ENCODE results near the gene ILKAP.

Gene ILKAP

DNA sequence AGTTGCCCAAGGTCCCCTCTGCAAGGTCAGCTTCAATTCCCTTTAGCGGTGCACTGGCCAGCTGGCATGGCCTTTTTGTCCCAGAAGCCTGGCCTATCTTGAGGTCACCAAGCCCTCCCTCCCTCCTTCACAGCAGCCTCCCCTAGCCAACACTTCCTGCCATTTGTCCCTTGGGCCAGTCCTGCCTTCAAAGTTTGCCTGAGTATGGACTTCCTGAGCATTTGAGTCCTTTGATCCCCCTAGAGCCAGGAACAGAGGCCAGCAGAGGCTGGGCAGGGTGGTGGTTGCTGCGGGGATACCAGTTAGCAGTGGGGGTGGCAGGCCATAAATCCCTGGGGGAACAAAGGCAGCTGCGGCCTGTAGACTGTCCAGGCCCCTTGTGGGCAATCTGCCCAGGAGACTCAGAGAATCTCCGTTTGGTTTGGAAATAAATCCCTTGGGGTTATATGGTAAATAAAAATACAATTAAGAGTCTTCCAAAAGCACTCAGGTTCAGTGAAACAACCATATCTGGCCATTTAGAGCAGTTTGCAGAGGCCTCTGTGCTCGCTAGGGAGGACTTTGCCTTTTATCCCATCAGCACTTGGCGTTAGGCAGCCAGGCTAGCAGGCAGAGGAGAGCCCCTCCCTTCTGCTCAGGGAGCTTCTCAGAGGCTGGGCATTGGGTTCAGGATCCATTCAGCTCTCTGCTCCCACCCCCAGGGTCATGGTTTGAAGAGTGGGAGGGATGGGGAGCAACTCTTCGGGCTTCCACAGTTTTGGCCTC lies 39.4 kb upstream of the ILKAP start:
- peaks cover 9% of the 10 kb centered on the region for H3K4me1 ChIP-seq (ENCODE audit: low read length)
- H3K9ac ChIP-seq (ENCODE audit: low read length): no peak overlapping the region
- peaks cover 14% of the 10 kb centered on the region; the same call in 1 of the 2 replicates for H3F3A ChIP-seq (ENCODE audit: insufficient read depth, low read length)
- H3K9me3 ChIP-seq (replicated peaks; ENCODE audit: insufficient read depth, low read length): no peaks in the 10 kb centered on the region
- no peak overlapping the region for H3K27ac ChIP-seq (ENCODE audit: low read length)
- H3K4me3 ChIP-seq (ENCODE audit: low read length): no peak overlapping the region
- H3K9me2 ChIP-seq (replicated peaks; ENCODE audit: insufficient read depth, low read length): no peaks in the 10 kb centered on the region
- peaks cover 7% of the 10 kb centered on the region; the same call in 1 of the 2 replicates for H3K79me2 ChIP-seq (ENCODE audit: low read length)
- no peaks in the 10 kb centered on the region for H3K36me3 ChIP-seq (replicated peaks; ENCODE audit: insufficient read depth, low read length)
- no peak overlapping the region for H3K4me2 ChIP-seq (ENCODE audit: low read depth, low read length)
- no peak overlapping the region for H2AFZ ChIP-seq (ENCODE audit: low read length)
- TF ChIP-seq EZH2phosphoT487 (IDR thresholded peaks at IDR 0.05; ENCODE audit: low read length): no peak
- no peak for TF ChIP-seq EZH2 (optimal IDR thresholded peaks at IDR 0.05; ENCODE audit: low read depth, low read length)
- TF ChIP-seq, protein P1, sequence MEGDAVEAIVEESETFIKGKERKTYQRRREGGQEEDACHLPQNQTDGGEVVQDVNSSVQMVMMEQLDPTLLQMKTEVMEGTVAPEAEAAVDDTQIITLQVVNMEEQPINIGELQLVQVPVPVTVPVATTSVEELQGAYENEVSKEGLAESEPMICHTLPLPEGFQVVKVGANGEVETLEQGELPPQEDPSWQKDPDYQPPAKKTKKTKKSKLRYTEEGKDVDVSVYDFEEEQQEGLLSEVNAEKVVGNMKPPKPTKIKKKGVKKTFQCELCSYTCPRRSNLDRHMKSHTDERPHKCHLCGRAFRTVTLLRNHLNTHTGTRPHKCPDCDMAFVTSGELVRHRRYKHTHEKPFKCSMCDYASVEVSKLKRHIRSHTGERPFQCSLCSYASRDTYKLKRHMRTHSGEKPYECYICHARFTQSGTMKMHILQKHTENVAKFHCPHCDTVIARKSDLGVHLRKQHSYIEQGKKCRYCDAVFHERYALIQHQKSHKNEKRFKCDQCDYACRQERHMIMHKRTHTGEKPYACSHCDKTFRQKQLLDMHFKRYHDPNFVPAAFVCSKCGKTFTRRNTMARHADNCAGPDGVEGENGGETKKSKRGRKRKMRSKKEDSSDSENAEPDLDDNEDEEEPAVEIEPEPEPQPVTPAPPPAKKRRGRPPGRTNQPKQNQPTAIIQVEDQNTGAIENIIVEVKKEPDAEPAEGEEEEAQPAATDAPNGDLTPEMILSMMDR (IDR thresholded peaks at IDR 0.05; ENCODE audit: low read length): no peak
- no peak for DNase-seq
- no peaks in the 10 kb centered on the region for H4K20me1 ChIP-seq (ENCODE audit: insufficient read depth, low read length)
- no peaks in the 10 kb centered on the region for H3K27me3 ChIP-seq (replicated peaks; ENCODE audit: insufficient read depth, low read length)

DNA sequence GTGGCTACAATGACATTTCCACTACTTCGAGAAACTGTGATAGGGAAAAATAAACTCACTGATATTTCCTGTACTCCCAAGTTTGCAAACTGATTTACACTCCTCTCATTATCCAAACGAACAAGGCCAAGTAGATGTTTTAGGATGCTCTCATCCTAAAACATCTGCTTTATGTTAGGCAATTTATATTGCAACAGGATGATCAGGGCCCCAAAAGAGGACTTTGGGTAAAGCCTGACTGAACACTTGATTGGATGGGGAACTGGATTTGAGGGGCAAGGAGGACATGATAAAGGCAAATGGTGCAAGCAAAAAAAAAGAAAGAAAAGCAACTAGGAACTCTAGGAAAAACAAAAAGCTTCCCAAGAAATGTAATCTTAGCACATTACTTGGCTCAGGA lies 38.5 kb upstream of the ILKAP start:
- H3K9me3 ChIP-seq (replicated peaks; ENCODE audit: insufficient read depth, low read length): no peaks in the 10 kb centered on the region
- H3K9ac ChIP-seq (ENCODE audit: low read length): no peak overlapping the region
- no peaks in the 10 kb centered on the region for H3K36me3 ChIP-seq (replicated peaks; ENCODE audit: insufficient read depth, low read length)
- no peaks in the 10 kb centered on the region for H3K9me2 ChIP-seq (replicated peaks; ENCODE audit: insufficient read depth, low read length)
- peaks cover 17% of the 10 kb centered on the region; the same call in 1 of the 2 replicates for H3F3A ChIP-seq (ENCODE audit: insufficient read depth, low read length)
- no peaks in the 10 kb centered on the region for H4K20me1 ChIP-seq (ENCODE audit: insufficient read depth, low read length)
- no peaks in the 10 kb centered on the region for H3K27me3 ChIP-seq (replicated peaks; ENCODE audit: insufficient read depth, low read length)
- H3K4me2 ChIP-seq (ENCODE audit: low read depth, low read length): no peak overlapping the region
- no peak overlapping the region for H3K27ac ChIP-seq (ENCODE audit: low read length)
- peaks cover 9% of the 10 kb centered on the region for H3K4me1 ChIP-seq (ENCODE audit: low read length)
- no peak overlapping the region for H3K4me3 ChIP-seq (ENCODE audit: low read length)
- no peak for DNase-seq
- no peak overlapping the region for H2AFZ ChIP-seq (ENCODE audit: low read length)
- peaks cover 7% of the 10 kb centered on the region; the same call in 1 of the 2 replicates for H3K79me2 ChIP-seq (ENCODE audit: low read length)
- no peak for TF ChIP-seq EZH2phosphoT487 (IDR thresholded peaks at IDR 0.05; ENCODE audit: low read length)
- TF ChIP-seq EZH2 (optimal IDR thresholded peaks at IDR 0.05; ENCODE audit: low read depth, low read length): no peak
- TF ChIP-seq, protein P1 (IDR thresholded peaks at IDR 0.05; ENCODE audit: low read length): no peak

DNA sequence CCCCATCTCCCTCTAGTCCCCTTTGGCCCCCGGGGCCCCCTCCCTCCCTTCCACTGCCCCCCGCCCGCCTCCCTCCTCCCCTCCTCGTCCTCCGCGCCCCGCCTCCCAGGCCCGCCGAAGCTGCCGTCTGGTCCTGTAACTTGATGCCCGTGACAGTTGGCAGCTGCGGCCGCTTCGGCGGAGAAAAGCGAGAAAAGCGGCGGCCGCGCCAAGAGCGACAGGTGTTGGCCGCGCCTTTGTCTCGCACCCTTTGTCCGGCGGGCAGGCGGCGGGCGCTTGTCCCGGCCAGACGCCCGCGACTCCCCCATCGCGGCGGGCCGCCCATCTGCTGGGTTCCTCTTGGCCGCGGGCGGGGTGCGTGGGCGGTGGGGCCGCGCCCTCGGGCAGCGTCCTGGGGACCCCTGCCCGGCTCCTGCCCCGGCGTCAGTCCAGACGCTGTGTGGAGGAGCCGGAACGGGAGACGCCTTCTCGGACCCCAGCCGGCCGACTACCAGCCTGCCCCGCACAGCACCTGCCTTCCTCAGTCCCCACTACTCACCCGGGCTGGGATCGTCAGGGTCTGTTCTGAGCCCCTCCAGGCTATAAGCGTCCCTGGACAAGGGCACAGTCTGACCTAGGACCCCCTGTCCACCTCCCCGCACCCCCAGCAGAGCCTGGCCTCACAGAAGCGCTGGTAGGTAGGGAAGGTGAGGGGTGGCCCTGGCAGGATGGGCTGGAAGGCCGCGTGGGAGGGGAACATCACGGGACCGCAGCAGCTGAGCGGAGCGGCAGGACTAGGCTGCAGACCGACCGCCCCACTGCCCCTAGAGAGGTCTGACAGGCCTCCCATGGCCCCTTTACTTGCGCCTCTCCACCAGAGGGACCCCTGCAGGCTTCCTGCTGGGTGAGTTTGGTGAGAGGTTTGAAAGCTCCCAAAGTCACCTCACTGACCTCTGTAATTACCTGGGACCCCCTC lies 37.5 kb upstream of the ILKAP start:
- H3F3A ChIP-seq (ENCODE audit: insufficient read depth, low read length): peaks cover 17% of the 10 kb centered on the region; the same call in 1 of the 2 replicates
- H3K4me2 ChIP-seq (ENCODE audit: low read depth, low read length): peak overlapping the region; percentile 83
- peaks cover 9% of the 10 kb centered on the region for H3K4me1 ChIP-seq (ENCODE audit: low read length)
- H3K79me2 ChIP-seq (ENCODE audit: low read length): peaks cover 7% of the 10 kb centered on the region; the same call in 1 of the 2 replicates
- no peaks in the 10 kb centered on the region for H3K36me3 ChIP-seq (replicated peaks; ENCODE audit: insufficient read depth, low read length)
- H3K4me3 ChIP-seq (ENCODE audit: low read length): peak overlapping the region; percentile 72; the same call in 1 of the 2 replicates
- H3K27ac ChIP-seq (ENCODE audit: low read length): peak overlapping the region; percentile 73; the same call in 1 of the 2 replicates
- H4K20me1 ChIP-seq (ENCODE audit: insufficient read depth, low read length): no peaks in the 10 kb centered on the region
- H3K9me3 ChIP-seq (replicated peaks; ENCODE audit: insufficient read depth, low read length): no peaks in the 10 kb centered on the region
- TF ChIP-seq, protein P1 (IDR thresholded peaks at IDR 0.05; ENCODE audit: low read length): no peak
- TF ChIP-seq EZH2phosphoT487 (IDR thresholded peaks at IDR 0.05; ENCODE audit: low read length) (no peak), EZH2 (optimal IDR thresholded peaks at IDR 0.05; ENCODE audit: low read depth, low read length) (no peak)
- H3K27me3 ChIP-seq (replicated peaks; ENCODE audit: insufficient read depth, low read length): no peaks in the 10 kb centered on the region; the same call in 1 of the 2 replicates
- 0 out of 2 replicates have a peak overlapping the region, but pooled peaks have one; percentile 30 for H2AFZ ChIP-seq (ENCODE audit: low read length)
- no peaks in the 10 kb centered on the region for H3K9me2 ChIP-seq (replicated peaks; ENCODE audit: insufficient read depth, low read length)
- H3K9ac ChIP-seq (ENCODE audit: low read length): peak overlapping the region; percentile 59; the same call in 1 of the 2 replicates
- DNase-seq: peak; percentile 91

All from MM.1S (cell line).